Thymus (tissue), 11 donors: ENCODE results near the gene AP3B1. TPM values are rescaled to one million over a fixed set of nuclear protein-coding genes. Genes with fewer than 3 reads are reported as not detected.
"Not testable (repeated sequence)": the region's sequence is repeated elsewhere in the genome, so short reads cannot be mapped to it uniquely, and the experiment has no call there.

Source experiments
- DNase-seq, 9 donors: peaks; one replicate each; pipeline ENCODE4 v3.0.0-alpha.2; 2013; ENCODE audit warnings: low spot score in 9 of 9, low read depth in 6 of 9, missing footprints in 1 of 9
- H3K27ac ChIP-seq, 2 donors: one replicate each; pipeline ENCODE4 v1.5.1; 2013; ENCODE audit warnings: control low read depth in 1 of 2, low read depth in 1 of 2, low read length in 1 of 2, mild to moderate bottlenecking in 1 of 2, moderate library complexity in 1 of 2
- H3K27me3 ChIP-seq, 2 donors: one replicate each; pipeline ENCODE4 v1.5.1; 2013; ENCODE audit warnings: low read length in 1 of 2; ENCODE audit not compliant: control insufficient read depth in 2 of 2, insufficient read depth in 1 of 2
- H3K36me3 ChIP-seq, 2 donors: one replicate each; pipeline ENCODE4 v1.5.1; 2013; ENCODE audit warnings: low read length in 1 of 2, mild to moderate bottlenecking in 1 of 2, moderate library complexity in 1 of 2; ENCODE audit not compliant: control insufficient read depth in 2 of 2, insufficient read depth in 2 of 2
- H3K4me1 ChIP-seq, 2 donors: one replicate each; pipeline ENCODE4 v1.5.1; 2013; ENCODE audit warnings: low read length in 2 of 2; ENCODE audit not compliant: control insufficient read depth in 2 of 2, insufficient read depth in 2 of 2
- H3K4me3 ChIP-seq, 2 donors: one replicate each; pipeline ENCODE4 v1.5.1; 2013; ENCODE audit warnings: low read length in 2 of 2, control low read depth in 1 of 2, mild to moderate bottlenecking in 1 of 2
- H3K9me3 ChIP-seq, 2 donors: one replicate each; pipeline ENCODE4 v1.5.1; 2013; ENCODE audit warnings: low read length in 1 of 2, mild to moderate bottlenecking in 1 of 2; ENCODE audit not compliant: control insufficient read depth in 2 of 2, insufficient read depth in 1 of 2
- WGBS: extraction: QIAGEN DNeasy Blood & Tissue Kit; methylation state at CpG from one replicate; pipeline ENCODE4 v1.1.7; 2013; 5-methylcytosine and 5-hydroxymethylcytosine counted together
- polyA plus RNA-seq: library from polyadenylated mRNA; stranded (reverse); fragments of 200-250 nt; gene quantifications from one replicate; pipeline ENCODE4 v1.2.3, GENCODE V29; 2013
- total RNA-seq: library from RNA; stranded (reverse); fragments of 120-200 nt; gene quantifications from one replicate; pipeline ENCODE4 v1.2.4, GENCODE V29; 2013
- donor health status: healthy.

Gene AP3B1
- total and polyA plus RNA-seq, 2 donors = 38.3 to 39.2 TPM

GRCh38 chr5:78046823-78047222, 247.7 kb downstream of the AP3B1 start:
- H3K4me3 ChIP-seq, H3K4me1 ChIP-seq, H3K27me3 ChIP-seq, H3K27ac ChIP-seq, H3K9me3 ChIP-seq, H3K36me3 ChIP-seq, DNase-seq: not testable (repeated sequence)
- WGBS = 99% methylated on average over 2 of the region's 2 CpGs

GRCh38 chr5:78046006-78046405, 248.5 kb downstream of the AP3B1 start:
- 99% methylated on average over 9 of the region's 9 CpGs for WGBS
- H3K9me3 ChIP-seq = no peaks in the 10 kb centered on the region
- no peaks in the 10 kb centered on the region for H3K27me3 ChIP-seq
- no peak overlapping the region for H3K4me3 ChIP-seq
- no peak overlapping the region for H3K27ac ChIP-seq
- DNase-seq = no peak
- no peaks in the 10 kb centered on the region for H3K4me1 ChIP-seq
- peaks cover 0 to 4% of the 10 kb centered on the region in 2 donors for H3K36me3 ChIP-seq

- 95% methylated on average over 5 of the region's 5 CpGs for WGBS
- peaks cover 0 to 4% of the 10 kb centered on the region in 2 donors for H3K36me3 ChIP-seq
- H3K4me3 ChIP-seq = no peak overlapping the region
- H3K9me3 ChIP-seq = no peaks in the 10 kb centered on the region
- no peaks in the 10 kb centered on the region for H3K4me1 ChIP-seq
- no peaks in the 10 kb centered on the region for H3K27me3 ChIP-seq
- no peak for DNase-seq
- H3K27ac ChIP-seq = no peak overlapping the region
Observed at GRCh38 chr5:78041805-78042204, 252.7 kb downstream of the AP3B1 start.

GRCh38 chr5:78025540-78025939, 269.0 kb downstream of the AP3B1 start:
- no peaks in the 10 kb centered on the region for H3K4me1 ChIP-seq
- H3K36me3 ChIP-seq = no peaks in the 10 kb centered on the region
- 98% methylated on average over 2 of the region's 2 CpGs for WGBS
- H3K27me3 ChIP-seq = no peaks in the 10 kb centered on the region
- no peak overlapping the region for H3K27ac ChIP-seq
- H3K9me3 ChIP-seq = no peaks in the 10 kb centered on the region
- DNase-seq = no peak
- H3K4me3 ChIP-seq = no peak overlapping the region

- Histone ChIP-seq H3K4me1 (no peaks in the 10 kb centered on the region), H3K9me3 (no peaks in the 10 kb centered on the region), H3K36me3 (peaks cover 0 to 3% of the 10 kb centered on the region in 2 donors), H3K27me3 (no peaks in the 10 kb centered on the region), H3K4me3 (no peak overlapping the region), H3K27ac (no peak overlapping the region)
- 99% methylated on average over 5 of the region's 5 CpGs for WGBS
- DNase-seq = no peak
Observed at GRCh38 chr5:78019744-78020143, 274.8 kb downstream of the AP3B1 start.

GRCh38 chr5:78016863-78017529, 277.5 kb downstream of the AP3B1 start:
- WGBS = 98% methylated on average over 3 of the region's 3 CpGs
- no peaks in the 10 kb centered on the region for H3K9me3 ChIP-seq
- no peak for DNase-seq
- peaks cover 0 to 5% of the 10 kb centered on the region in 2 donors for H3K36me3 ChIP-seq
- no peaks in the 10 kb centered on the region for H3K27me3 ChIP-seq
- H3K27ac ChIP-seq = no peak overlapping the region
- H3K4me3 ChIP-seq = no peak overlapping the region
- H3K4me1 ChIP-seq = no peaks in the 10 kb centered on the region

GRCh38 chr5:78009937-78010527, 284.5 kb downstream of the AP3B1 start:
- Histone ChIP-seq H3K27me3 (no peaks in the 10 kb centered on the region), H3K9me3 (no peaks in the 10 kb centered on the region), H3K36me3 (peaks cover 0 to 3% of the 10 kb centered on the region in 2 donors), H3K4me3 (no peak overlapping the region), H3K4me1 (no peaks in the 10 kb centered on the region), H3K27ac (no peak overlapping the region)
- no peak for DNase-seq
- WGBS = 97% methylated on average over 5 of the region's 5 CpGs

- WGBS = 87% methylated on average over 1 of the region's 1 CpG
- Histone ChIP-seq H3K4me1 (no peaks in the 10 kb centered on the region), H3K27me3 (no peaks in the 10 kb centered on the region), H3K36me3 (no peaks in the 10 kb centered on the region), H3K9me3 (no peaks in the 10 kb centered on the region), H3K27ac (no peak overlapping the region), H3K4me3 (no peak overlapping the region)
- peak in 2 of 9 donors; percentile 4 to 7 for DNase-seq
Observed at GRCh38 chr5:78008356-78008967, 286.0 kb downstream of the AP3B1 start.

GRCh38 chr5:78007233-78007632, 287.3 kb downstream of the AP3B1 start:
- Histone ChIP-seq H3K4me1 (no peaks in the 10 kb centered on the region), H3K4me3 (no peak overlapping the region), H3K27me3 (no peaks in the 10 kb centered on the region), H3K27ac (no peak overlapping the region), H3K36me3 (peaks cover 3 to 5% of the 10 kb centered on the region in 2 donors), H3K9me3 (no peaks in the 10 kb centered on the region)
- 98% methylated on average over 3 of the region's 3 CpGs for WGBS
- DNase-seq = no peak
